K562 (cell line): ENCODE measurements around the gene DPP9. TPM values are rescaled to one million over a fixed set of nuclear protein-coding genes. Genes with fewer than 3 reads are reported as not detected.

Source experiments
- ATAC-seq: fragments of 200-7000 bp; cut with Tn5 transposase; 3 replicates; pipeline ENCODE4 v1.9.1; 2020; ENCODE audit warnings: moderate library complexity
- BruUV-seq: library from RNA; stranded (reverse); fragments of 400-500 nt; replicated peaks from 2 replicates; lab custom pipeline; 2021; lab: Mats Ljungman, UMichigan
- CTCF ChIA-PET: fragments of 300-600 bp; formaldehyde crosslinking; extraction: SDS; loops from one replicate; lab custom pipeline; 2021; ENCODE audit warnings: low intra/inter-chr PET ratio; lab: Yijun Ruan, JAX
- POLR2A ChIA-PET: fragments of 300-600, 350-650 bp; sonication (Branson Sonifier 250); formaldehyde crosslinking; extraction: SDS; loops from one replicate; lab custom pipeline; 2021; ENCODE audit warnings: antibody characterized with exemption, inconsistent platforms; lab: Yijun Ruan, JAX
- DNase-seq, 4 experiments: peaks; one replicate each; pipeline versions ENCODE4 v3.0.0 to v3.0.0-alpha.2; 2011 to 2018; ENCODE audit warnings: low spot score in 3 of 4, mixed read lengths in 3 of 4; ENCODE audit errors: extremely low read depth in 1 of 4
- FAIRE-seq: peaks from 2 replicates; lab custom pipeline; 2011; peaks lifted over from hg19 to GRCh38; lab: Jason Lieb, UNC
- H2AFZ ChIP-seq: 2 replicates; pipeline ENCODE4 v1.6.0; 2011; ENCODE audit warnings: low read depth, low read length, control low read depth, inconsistent platforms
- H3K27ac ChIP-seq: fragments of 200-600 bp; 3 replicates; pipeline ENCODE4 v1.8.0; 2011; ENCODE audit warnings: low read depth, mild to moderate bottlenecking, control low read depth, inconsistent platforms, low read length, moderate library complexity, mixed read lengths; ENCODE audit errors: extremely low read depth
- H3K27me3 ChIP-seq, 2 experiments: fragments of 300-600 bp in 1 of 2; 2 replicates in 1 of 2; 3 replicates in 1 of 2; pipeline versions ENCODE4 v1.6.0 to v1.8.0; 2011; ENCODE audit warnings: inconsistent platforms in 2 of 2, low read length in 2 of 2, mild to moderate bottlenecking in 1 of 2, mixed read lengths in 1 of 2, moderate library complexity in 1 of 2; ENCODE audit not compliant: control insufficient read depth in 2 of 2, insufficient read depth in 2 of 2
- H3K36me3 ChIP-seq: fragments of 300-600 bp; 3 replicates; pipeline ENCODE4 v1.8.0; 2011; ENCODE audit warnings: mild to moderate bottlenecking, low read length, inconsistent platforms; ENCODE audit not compliant: control insufficient read depth, insufficient read depth
- H3K4me1 ChIP-seq, 2 experiments: fragments of 200-600 bp in 1 of 2; replicated peaks in 1 of 2; 2 replicates in 1 of 2; 3 replicates in 1 of 2; pipeline versions ENCODE4 v1.5.1 to v1.8.0; 2011; ENCODE audit warnings: inconsistent platforms in 2 of 2, low read length in 2 of 2, mild to moderate bottlenecking in 1 of 2, mixed read lengths in 1 of 2, moderate library complexity in 1 of 2; ENCODE audit not compliant: control insufficient read depth in 2 of 2, insufficient read depth in 2 of 2
- H3K4me2 ChIP-seq: 2 replicates; pipeline ENCODE4 v1.6.1; 2011; ENCODE audit warnings: low read length, control low read depth, inconsistent platforms, mixed read lengths; ENCODE audit not compliant: insufficient read depth
- H3K4me3 ChIP-seq: fragments of 200-600 bp; sonication (generic), shearing (Covaris generic); 2 replicates; pipeline ENCODE4 v1.5.1; 2016; ENCODE audit warnings: control low read depth, inconsistent platforms
- H3K79me2 ChIP-seq: fragments of 200-600 bp; 3 replicates; pipeline ENCODE4 v1.8.0; 2011; ENCODE audit warnings: low read length, inconsistent platforms; ENCODE audit not compliant: control insufficient read depth, insufficient read depth
- H3K9ac ChIP-seq, 2 experiments: 2 replicates each; pipeline versions ENCODE4 v1.6.0 to v1.6.1; 2011; ENCODE audit warnings: low read depth in 2 of 2, low read length in 2 of 2, control low read depth in 1 of 2, inconsistent platforms in 1 of 2, mild to moderate bottlenecking in 1 of 2, mixed read lengths in 1 of 2; ENCODE audit not compliant: insufficient read depth in 1 of 2
- H3K9me1 ChIP-seq: one replicate; pipeline ENCODE4 v1.6.0; 2011; ENCODE audit warnings: inconsistent platforms, mild to moderate bottlenecking, low read length, moderate library complexity; ENCODE audit not compliant: control insufficient read depth, insufficient read depth
- H3K9me3 ChIP-seq: replicated peaks from 2 replicates; pipeline ENCODE4 v1.5.1; 2011; ENCODE audit warnings: low read depth, low read length, inconsistent platforms; ENCODE audit not compliant: control insufficient read depth, insufficient read depth
- H4K20me1 ChIP-seq: replicated peaks from 2 replicates; pipeline ENCODE4 v1.6.1; 2011; ENCODE audit warnings: low read length, inconsistent platforms, mixed read lengths; ENCODE audit not compliant: control insufficient read depth, insufficient read depth
- OTX1 ChIP-seq: fragments of 450-650 bp; formaldehyde crosslinking; IDR thresholded peaks from 2 replicates; pipeline ENCODE4 v1.4.0; 2022; ENCODE audit warnings: mild to moderate bottlenecking
- POLR2G ChIP-seq: fragments of 200-400 bp; formaldehyde crosslinking; IDR thresholded peaks from 2 replicates; pipeline ENCODE4 v1.6.1; 2017; ENCODE audit warnings: low read depth, mild to moderate bottlenecking, antibody characterized with exemption, low read length, moderate library complexity
- TCF3 ChIP-seq: sonication (generic); formaldehyde crosslinking; IDR thresholded peaks from 2 replicates; pipeline ENCODE4 v1.4.0; 2020; ENCODE audit warnings: mild to moderate bottlenecking, missing genetic modification reagents
- WGBS: fragments of 100-300 bp; shearing (Covaris generic); methylation state at CpG from one replicate; pipeline ENCODE4 v1.1.6; 2016; ENCODE audit warnings: low coverage, mixed read lengths; ENCODE audit not compliant: insufficient coverage; ENCODE audit errors: missing lambda C conversion rate; 5-methylcytosine and 5-hydroxymethylcytosine counted together
- in situ Hi-C: fragments of 300-500 bp; cut with MboI; formaldehyde crosslinking; loops from 4 replicates; pipeline ENCODE4 v1.15.0; 2018; ENCODE audit warnings: inconsistent platforms, mixed read lengths
- intact Hi-C: fragments of 100-400 bp; cut with micrococcal nuclease; formaldehyde crosslinking; loops from 2 replicates; pipeline ENCODE4 v1.14.2; 2022
- polyA plus RNA-seq, 8 experiments: library from polyadenylated mRNA; depleted of rRNA in 4 of 8; stranded (reverse) in 5 of 8; unstranded in 3 of 8; fragments of >200 nt; fragmentation: Nextera tagmentation in 2 of 8; fragmentation: Illumina TruSeq in 1 of 8; extraction: Ambion mirVana in 2 of 8; extraction: Trizol in 1 of 8; gene quantifications; 2 replicates each; pipeline versions ENCODE4 v1.2.1 to v1.2.3, GENCODE V29; 2011 to 2014; ENCODE audit warnings: inconsistent platforms in 1 of 8, missing spikeins in 1 of 8
- total RNA-seq, 7 experiments: library from RNA; depleted of rRNA in 6 of 7; stranded (reverse); fragments of >200 nt in 6 of 7; fragmentation: Illumina TruSeq in 2 of 7; extraction: Trizol in 2 of 7; gene quantifications; 2 replicates each; pipeline versions ENCODE4 v1.2.1 to v1.2.3, GENCODE V29; 2011 to 2021; ENCODE audit warnings: low replicate concordance in 1 of 7

Gene DPP9
- total and polyA plus RNA-seq, 9 of the 15 experiments (the other 6 are each of a cell fraction or from before 2014, with no cell fraction given) = 0.90 to 66.7 (median 24.5) TPM

DNA sequence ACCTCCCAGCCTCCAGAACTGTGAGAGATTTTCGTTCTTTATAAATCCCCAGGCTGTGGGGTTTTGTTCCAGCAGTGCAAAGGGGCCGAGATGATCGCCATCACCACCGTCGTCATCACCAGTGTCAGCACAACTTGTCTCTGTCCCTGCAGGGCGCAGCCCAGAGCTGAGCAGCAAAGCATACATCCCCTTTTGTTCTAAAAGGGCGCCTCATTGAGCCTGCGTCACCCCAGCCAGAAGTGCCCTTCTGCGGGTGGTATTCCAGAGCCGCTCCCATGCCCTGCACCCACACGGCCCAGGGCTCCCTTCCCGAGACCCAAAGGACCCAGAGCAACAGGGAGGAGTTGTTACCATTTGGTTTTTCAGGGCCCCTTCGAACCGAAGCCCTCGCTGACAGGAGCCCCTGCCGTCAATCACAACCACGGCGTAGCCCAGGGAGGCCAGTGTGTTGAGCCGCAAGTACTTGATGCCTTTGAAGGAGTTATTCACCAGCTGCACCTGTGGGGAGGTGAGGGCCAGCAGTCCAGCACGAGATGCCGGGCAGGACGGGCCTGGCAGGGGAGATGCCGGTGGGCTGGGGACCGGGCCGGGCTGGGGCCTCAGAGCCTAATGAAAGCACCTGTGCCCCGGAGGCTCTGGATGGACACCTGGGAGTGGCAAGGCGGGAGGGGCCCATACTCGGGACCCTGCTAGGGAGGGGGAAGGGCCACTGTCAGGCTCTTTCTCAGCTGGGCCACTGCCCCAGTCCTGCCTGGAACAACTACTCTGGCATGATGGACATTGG lies 39.1 kb downstream of the DPP9 start:
- intact Hi-C loops = no loop called here
- H3K4me2 ChIP-seq = no peak overlapping the region
- FAIRE-seq (no peak), DNase-seq (no peak), ATAC-seq (no peak)
- in situ Hi-C loops = no loop called here
- H3K9me1 ChIP-seq = peaks cover 2% of the 10 kb centered on the region
- WGBS = 87% methylated on average over 24 of the region's 28 CpGs
- no peak for TF ChIP-seq TCF3 (CRISPR knock-in tag)
- 0 out of 2 replicates have a peak, but pooled peaks have one; percentile 38 for TF ChIP-seq POLR2G
- TF ChIP-seq OTX1 (CRISPR knock-in tag) = no peak
- H2AFZ ChIP-seq = no peak overlapping the region
- no peaks in the 10 kb centered on the region for H4K20me1 ChIP-seq
- no peaks in the 10 kb centered on the region for H3K27me3 ChIP-seq
- ChIA-PET POLR2A (no interaction called here), CTCF (no interaction called here)
- no peak overlapping the region for H3K27ac ChIP-seq
- no peaks in the 10 kb centered on the region for H3K79me2 ChIP-seq
- no TSS peak for BruUV-seq
- no peaks in the 10 kb centered on the region for H3K9me3 ChIP-seq
- H3K9ac ChIP-seq = peak overlapping the region in 1 of 2 experiments; percentile 78; a peak in 2 of 4 replicates
- H3K36me3 ChIP-seq = peaks cover 62% of the 10 kb centered on the region; the same call in 1 of the 3 replicates
- H3K4me1 ChIP-seq = peaks cover 0 to 29% of the 10 kb centered on the region in 2 experiments; a peak in 3 of 5 replicates
- H3K4me3 ChIP-seq = no peak overlapping the region
